Measurements from ENCODE around the gene RHBDL3. TPM values are rescaled to one million over a fixed set of nuclear protein-coding genes. Genes with fewer than 3 reads are reported as not detected.

RHBDL3 gene
- total RNA-seq, 4 donors from 2014 or later, result 0.22 to 0.34 (median 0.33) TPM; not detected in 1

- TF ChIP-seq CTCF (IDR thresholded peaks at IDR 0.05; ENCODE audit: low read depth), result no peak
Measured at GRCh38 chr17:32319548-32319905, 53.9 kb downstream of the RHBDL3 start.

- TF ChIP-seq CTCF (IDR thresholded peaks at IDR 0.05; ENCODE audit: low read depth), result no peak
Measured at GRCh38 chr17:32320847-32321246, 55.2 kb downstream of the RHBDL3 start.

GRCh38 chr17:32323046-32323445 lies 57.4 kb downstream of the RHBDL3 start:
- TF ChIP-seq CTCF (IDR thresholded peaks at IDR 0.05; ENCODE audit: low read depth), result no peak

GRCh38 chr17:32323811-32324491 lies 58.3 kb downstream of the RHBDL3 start:
- no peak for TF ChIP-seq CTCF (IDR thresholded peaks at IDR 0.05; ENCODE audit: low read depth)

GRCh38 chr17:32327911-32328310 lies 62.3 kb downstream of the RHBDL3 start:
- TF ChIP-seq CTCF (IDR thresholded peaks at IDR 0.05; ENCODE audit: low read depth), result no peak

- no peak for TF ChIP-seq CTCF (IDR thresholded peaks at IDR 0.05; ENCODE audit: low read depth)
Measured at GRCh38 chr17:32330147-32330546, 64.5 kb downstream of the RHBDL3 start.

GRCh38 chr17:32331243-32332040 lies 65.8 kb downstream of the RHBDL3 start:
- TF ChIP-seq CTCF (IDR thresholded peaks at IDR 0.05; ENCODE audit: low read depth), result no peak
